Measurements from ENCODE around the gene HOXD9. TPM values are rescaled to one million over a fixed set of nuclear protein-coding genes. Genes with fewer than 3 reads are reported as not detected.

Gene HOXD9
- total and polyA plus RNA-seq, 2 of the 8 experiments (the other 6 are each of a cell fraction or from before 2014, with no cell fraction given): not detected

DNA sequence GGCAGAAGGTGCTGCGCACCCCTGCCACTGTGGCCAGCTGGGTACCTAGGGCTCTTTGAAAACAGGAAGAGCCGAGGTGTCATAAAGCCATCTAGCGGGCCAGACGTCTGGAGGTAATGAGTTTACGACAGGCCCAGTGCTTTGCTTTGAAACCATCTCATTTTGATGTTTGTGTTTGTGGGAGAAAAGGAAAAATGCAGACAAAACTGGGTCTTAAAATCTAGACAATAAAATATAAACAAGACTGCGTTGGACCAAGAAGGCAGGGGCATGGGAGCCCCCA, 3.2 kb downstream of the HOXD9 start:
- DNase-seq (ENCODE audit: low read depth in 1 of 2, low spot score in 2 of 2) (no peak), FAIRE-seq (no peak)
- H2BK20ac ChIP-seq (ENCODE audit: low read length): no peak overlapping the region
- H4K8ac ChIP-seq (ENCODE audit: extremely low read depth, insufficient read depth, low read length): no peak overlapping the region
- no peak overlapping the region for H2BK15ac ChIP-seq (ENCODE audit: low read length)
- no peak overlapping the region for H3K56ac ChIP-seq (replicated peaks; ENCODE audit: insufficient read length, low read depth, low read length)
- no peak overlapping the region for H3K4me3 ChIP-seq (ENCODE audit: extremely low read depth in 1 of 4, insufficient read depth in 2 of 4, low read depth in 3 of 4, low read length in 4 of 4)
- 26% methylated on average over 6 of the region's 6 CpGs; no CpG with 5 or more reads in 1 of the 2 experiments for WGBS, 2 experiments (ENCODE audit: extremely low coverage in 1 of 2, insufficient coverage in 1 of 2, insufficient read length in 1 of 2, insufficient replicate concordance in 2 of 2, low coverage in 1 of 2, low lambda C conversion rate in 2 of 2, missing lambda C conversion rate in 1 of 2)
- H2BK120ac ChIP-seq (replicated peaks; ENCODE audit: low read depth, low read length): no peak overlapping the region
- no peak overlapping the region for H4K91ac ChIP-seq (replicated peaks; ENCODE audit: insufficient read length, low read length)
- H3K36me3 ChIP-seq (ENCODE audit: control insufficient read depth in 2 of 4, insufficient read depth in 4 of 4, low read length in 3 of 4): peaks cover 0 to 31% (median 0%) of the 10 kb centered on the region in 4 experiments; a peak in 1 of 8 replicates
- H2AFZ ChIP-seq (ENCODE audit: low read length): no peak overlapping the region
- H3K23ac ChIP-seq (ENCODE audit: insufficient read length): no peak overlapping the region
- peaks cover 0 to 18% (median 9%) of the 10 kb centered on the region in 4 experiments; a peak in 6 of 7 replicates for H3K4me1 ChIP-seq (replicated peaks in 1 of 4; ENCODE audit: control insufficient read depth in 3 of 4, insufficient read depth in 4 of 4, low read length in 3 of 4)
- H3K9ac ChIP-seq (replicated peaks in 1 of 4; ENCODE audit: extremely low read depth in 1 of 4, low read depth in 3 of 4, low read length in 3 of 4): no peak overlapping the region
- H3K9me3 ChIP-seq (ENCODE audit: insufficient read depth in 2 of 2, low read depth in 1 of 2, low read length in 1 of 2): no peaks in the 10 kb centered on the region; a peak in 1 of 4 replicates
- H3K27ac ChIP-seq (ENCODE audit: low read depth, low read length): no peak overlapping the region
- H3K79me2 ChIP-seq (ENCODE audit: control insufficient read depth in 1 of 2, insufficient read depth in 2 of 2, low read length in 2 of 2): no peaks in the 10 kb centered on the region
- H3K27me3 ChIP-seq (replicated peaks in 1 of 4; ENCODE audit: control insufficient read depth in 3 of 4, extremely low read depth in 1 of 4, insufficient read depth in 3 of 4, low read length in 3 of 4): peaks cover 96 to 100% (median 99%) of the 10 kb centered on the region in 4 experiments
- H4K5ac ChIP-seq (ENCODE audit: insufficient read length, low read depth, low read length): no peak overlapping the region
- no peak overlapping the region for H3K18ac ChIP-seq (ENCODE audit: extremely low read depth, low read length)
- H2BK12ac ChIP-seq (ENCODE audit: low read depth, low read length): no peak overlapping the region
- H3K4me2 ChIP-seq (ENCODE audit: insufficient read depth in 1 of 2, low read depth in 2 of 2, low read length in 2 of 2): no peak overlapping the region
- H3K14ac ChIP-seq (ENCODE audit: insufficient read length): no peak overlapping the region
- no peak overlapping the region for H2BK5ac ChIP-seq (ENCODE audit: low read depth, low read length)
- peaks cover 20 to 29% of the 10 kb centered on the region in 2 experiments for H4K20me1 ChIP-seq (replicated peaks in 1 of 2; ENCODE audit: control insufficient read depth in 1 of 2, insufficient read depth in 2 of 2, low read length in 2 of 2)
- ChIA-PET POLR2A (ENCODE audit: partially characterized antibody) (interaction anchor here (0.8 kb wide), 1 partner anchor 15 kb away, joined by 3 read pairs; no protein-coding TSS in a partner anchor), CTCF (ENCODE audit: partially characterized antibody) (interaction anchor here (0.8 to 6.2 kb wide), 12 partner anchors 9 to 1023 kb away, joined by 3 to 72 read pairs (median 12); partner anchors contain the start of gene HOXD10)
- TF ChIP-seq CHD1 (IDR thresholded peaks at IDR 0.05; ENCODE audit: low read depth, low read length) (no peak), TAF7 (optimal IDR thresholded peaks at IDR 0.05; ENCODE audit: borderline replicate concordance, low read depth, low read length) (no peak), SP2 (IDR thresholded peaks at IDR 0.05; ENCODE audit: low read length) (no peak), GABPA (IDR thresholded peaks at IDR 0.05; ENCODE audit: borderline replicate concordance, insufficient read depth, low read length) (no peak), CHD2 (IDR thresholded peaks at IDR 0.05; ENCODE audit: low read length) (no peak), KDM5A (IDR thresholded peaks at IDR 0.05; ENCODE audit: low read length) (no peak), POLR2A (IDR thresholded peaks at IDR 0.05; ENCODE audit: control extremely low read depth in 1 of 2, low read depth in 2 of 2, low read length in 2 of 2) (no peak), EZH2 (IDR thresholded peaks at IDR 0.05; ENCODE audit: low read depth, low read length, severe bottlenecking) (no peak), TBP (IDR thresholded peaks at IDR 0.05; ENCODE audit: low read depth, low read length) (no peak), EP300 (IDR thresholded peaks at IDR 0.05; ENCODE audit: borderline replicate concordance in 1 of 2, low read depth in 2 of 2, low read length in 2 of 2) (no peak), POU5F1 (IDR thresholded peaks at IDR 0.05; ENCODE audit: low read depth, low read length) (no peak), CBX8 (IDR thresholded peaks at IDR 0.05; ENCODE audit: borderline replicate concordance, low read depth, low read length) (no peak)
- TF ChIP-seq, protein P1, sequence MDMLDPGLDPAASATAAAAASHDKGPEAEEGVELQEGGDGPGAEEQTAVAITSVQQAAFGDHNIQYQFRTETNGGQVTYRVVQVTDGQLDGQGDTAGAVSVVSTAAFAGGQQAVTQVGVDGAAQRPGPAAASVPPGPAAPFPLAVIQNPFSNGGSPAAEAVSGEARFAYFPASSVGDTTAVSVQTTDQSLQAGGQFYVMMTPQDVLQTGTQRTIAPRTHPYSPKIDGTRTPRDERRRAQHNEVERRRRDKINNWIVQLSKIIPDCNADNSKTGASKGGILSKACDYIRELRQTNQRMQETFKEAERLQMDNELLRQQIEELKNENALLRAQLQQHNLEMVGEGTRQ (IDR thresholded peaks at IDR 0.05; ENCODE audit: low read length): no peak
- peaks cover 2% of the 10 kb centered on the region; the same call in 1 of the 2 replicates for H3K23me2 ChIP-seq (ENCODE audit: low read depth, low read length)
- H3K79me1 ChIP-seq (ENCODE audit: low read depth, low read length): no peaks in the 10 kb centered on the region
- no peak overlapping the region for H2AK5ac ChIP-seq (ENCODE audit: low read depth, low read length)
- no peak overlapping the region for H3K4ac ChIP-seq (replicated peaks; ENCODE audit: insufficient read length, low read depth, low read length)
